ENCODE results near the gene ABCF2. TPM values are rescaled to one million over a fixed set of nuclear protein-coding genes. Genes with fewer than 3 reads are reported as not detected.

ABCF2 gene
- total RNA-seq, 1 donor from 2014 or later: 30.5 TPM

- no peaks in the 10 kb centered on the region for H3K4me1 ChIP-seq
- no peak for DNase-seq
- TF ChIP-seq CTCF (IDR thresholded peaks at IDR 0.05; ENCODE audit: borderline replicate concordance): no peak
- no peaks in the 10 kb centered on the region for H3K36me3 ChIP-seq
- H3K27me3 ChIP-seq (ENCODE audit: low read depth): peaks cover 41% of the 10 kb centered on the region
- H3K9me3 ChIP-seq (replicated peaks): no peaks in the 10 kb centered on the region
- no peak overlapping the region for H3K4me3 ChIP-seq
- H3K27ac ChIP-seq (replicated peaks): no peak overlapping the region
- intact Hi-C loops (cut with micrococcal nuclease): no loop called here
These were observed 31.2 kb downstream of the ABCF2 start for GRCh38 chr7:151195616-151196450.

GRCh38 chr7:151194188-151194587, 32.8 kb downstream of the ABCF2 start:
- H3K4me1 ChIP-seq: no peaks in the 10 kb centered on the region
- H3K36me3 ChIP-seq: no peaks in the 10 kb centered on the region
- H3K4me3 ChIP-seq: no peak overlapping the region
- no peak overlapping the region for H3K27ac ChIP-seq (replicated peaks)
- intact Hi-C loops (cut with micrococcal nuclease): no loop called here
- H3K27me3 ChIP-seq (ENCODE audit: low read depth): peaks cover 26% of the 10 kb centered on the region
- DNase-seq: no peak
- TF ChIP-seq CTCF (IDR thresholded peaks at IDR 0.05; ENCODE audit: borderline replicate concordance): no peak
- H3K9me3 ChIP-seq (replicated peaks): no peaks in the 10 kb centered on the region

- no peak overlapping the region for H3K27ac ChIP-seq (replicated peaks)
- DNase-seq: no peak
- peaks cover 3% of the 10 kb centered on the region for H3K4me1 ChIP-seq
- intact Hi-C loops (cut with micrococcal nuclease): no loop called here
- H3K4me3 ChIP-seq: no peak overlapping the region
- H3K27me3 ChIP-seq (ENCODE audit: low read depth): peaks cover 19% of the 10 kb centered on the region
- no peaks in the 10 kb centered on the region for H3K9me3 ChIP-seq (replicated peaks)
- no peaks in the 10 kb centered on the region for H3K36me3 ChIP-seq
- no peak for TF ChIP-seq CTCF (IDR thresholded peaks at IDR 0.05; ENCODE audit: borderline replicate concordance)
These were observed 33.6 kb downstream of the ABCF2 start for GRCh38 chr7:151193203-151193978.

GRCh38 chr7:151192002-151192539, 34.9 kb downstream of the ABCF2 start:
- no peak for TF ChIP-seq CTCF (IDR thresholded peaks at IDR 0.05; ENCODE audit: borderline replicate concordance)
- intact Hi-C loops (cut with micrococcal nuclease): no loop called here

GRCh38 chr7:151191544-151191943, 35.5 kb downstream of the ABCF2 start:
- Histone ChIP-seq H3K36me3 (no peaks in the 10 kb centered on the region), H3K4me1 (peaks cover 8% of the 10 kb centered on the region), H3K27me3 (ENCODE audit: low read depth) (peaks cover 27% of the 10 kb centered on the region), H3K27ac (replicated peaks) (no peak overlapping the region), H3K9me3 (replicated peaks) (no peaks in the 10 kb centered on the region), H3K4me3 (no peak overlapping the region)
- intact Hi-C loops (cut with micrococcal nuclease): no loop called here
- no peak for TF ChIP-seq CTCF (IDR thresholded peaks at IDR 0.05; ENCODE audit: borderline replicate concordance)
- no peak for DNase-seq

More at GRCh38 chr7:151192002-151192539, 34.9 kb downstream of the ABCF2 start:
- Histone ChIP-seq H3K36me3 (no peaks in the 10 kb centered on the region), H3K27me3 (ENCODE audit: low read depth) (peaks cover 24% of the 10 kb centered on the region), H3K9me3 (replicated peaks) (no peaks in the 10 kb centered on the region), H3K4me3 (no peak overlapping the region), H3K27ac (replicated peaks) (no peak overlapping the region), H3K4me1 (peaks cover 8% of the 10 kb centered on the region)
- no peak for DNase-seq

Data from left ventricle myocardium inferior (tissue), 1 donor.